NCI-H510A (cell line): ENCODE measurements around the gene BEST2.

Experiments
- DNase-seq: peaks from one replicate; lab custom pipeline; 2025; lab: John Stamatoyannopoulos, UW

The BEST2 gene

GRCh38 chr19:12731337-12731736 lies 20.3 kb upstream of the BEST2 start:
- DNase-seq = no peak

GRCh38 chr19:12733369-12734214 lies 18.0 kb upstream of the BEST2 start:
- DNase-seq = no peak

- peak; percentile 99 for DNase-seq
Measured at GRCh38 chr19:12736995-12737834, 14.4 kb upstream of the BEST2 start, which contains the start of gene GET3. TSS of gene GET3 (plus strand) at chr19:12737497. CDS start at chr19:12737506, 9 bp downstream.

GRCh38 chr19:12737835-12738351 lies 13.7 kb upstream of the BEST2 start:
- DNase-seq = no peak

GRCh38 chr19:12745166-12745897 lies 6.3 kb upstream of the BEST2 start:
- DNase-seq = no peak

GRCh38 chr19:12748489-12748888 lies 3.1 kb upstream of the BEST2 start:
- no peak for DNase-seq

- DNase-seq = no peak
Measured at GRCh38 chr19:12749938-12750521, 1.6 kb upstream of the BEST2 start.

GRCh38 chr19:12750851-12751250 lies 740 bp upstream of the BEST2 start:
- DNase-seq = no peak

GRCh38 chr19:12752056-12752781 lies 628 bp downstream of the BEST2 start:
- no peak for DNase-seq

- DNase-seq = no peak
Measured at GRCh38 chr19:12754465-12755196, 3.0 kb downstream of the BEST2 start.

- DNase-seq = no peak
Measured at GRCh38 chr19:12756150-12756883, 4.7 kb downstream of the BEST2 start.

GRCh38 chr19:12757544-12758274 lies 6.1 kb downstream of the BEST2 start:
- DNase-seq = peak; percentile 67

- no peak for DNase-seq
Measured at GRCh38 chr19:12759686-12760085, 8.1 kb downstream of the BEST2 start.

- DNase-seq = no peak
Measured at GRCh38 chr19:12763100-12763499, 11.5 kb downstream of the BEST2 start.

GRCh38 chr19:12764698-12765097 lies 13.1 kb downstream of the BEST2 start:
- no peak for DNase-seq

- DNase-seq = peak; percentile 36
Measured at GRCh38 chr19:12766051-12766521, 14.5 kb downstream of the BEST2 start.

- DNase-seq = no peak
Measured at GRCh38 chr19:12767150-12767549, 15.6 kb downstream of the BEST2 start.

- no peak for DNase-seq
Measured at GRCh38 chr19:12767666-12768065, 16.1 kb downstream of the BEST2 start.

- no peak for DNase-seq
Measured at GRCh38 chr19:12769689-12770088, 18.1 kb downstream of the BEST2 start.
